OCI-LY1 (cell line): ENCODE measurements around the gene PTPRE.

Experiments used
- H2AFZ ChIP-seq: fragments of 200-600 bp; sonication (generic), shearing (Covaris generic); 2 replicates; pipeline ENCODE4 v1.6.0; 2014; ENCODE audit warnings: antibody characterized with exemption, mild to moderate bottlenecking, low read length
- H3F3A ChIP-seq: fragments of 200-600 bp; sonication (generic), shearing (Covaris generic); 2 replicates; pipeline ENCODE4 v1.6.0; 2014; ENCODE audit warnings: mild to moderate bottlenecking, antibody characterized with exemption, low read length, moderate library complexity; ENCODE audit not compliant: insufficient read depth
- H3K27ac ChIP-seq: fragments of 200-600 bp; sonication (generic); 2 replicates; pipeline ENCODE4 v1.5.1; 2014; ENCODE audit warnings: low read length, mixed run types, mild to moderate bottlenecking, low read depth; ENCODE audit not compliant: poor library complexity, severe bottlenecking
- H3K27me3 ChIP-seq: fragments of 200-600 bp; sonication (generic); 2 replicates; pipeline ENCODE4 v1.6.0; 2014; ENCODE audit warnings: antibody characterized with exemption, mild to moderate bottlenecking, low read length, moderate library complexity; ENCODE audit not compliant: insufficient read depth
- H3K36me3 ChIP-seq: fragments of 200-600 bp; sonication (generic); 2 replicates; pipeline ENCODE4 v1.6.1; 2014; ENCODE audit warnings: mild to moderate bottlenecking, antibody characterized with exemption, low read length, moderate library complexity, mixed read lengths; ENCODE audit not compliant: insufficient read depth
- H3K4me1 ChIP-seq: fragments of 200-600 bp; sonication (generic); 2 replicates; pipeline ENCODE4 v1.5.1; 2014; ENCODE audit warnings: mild to moderate bottlenecking, low read length, moderate library complexity; ENCODE audit not compliant: insufficient read depth, severe bottlenecking
- H3K4me2 ChIP-seq: fragments of 200-600 bp; sonication (generic), shearing (Covaris generic); 2 replicates; pipeline ENCODE4 v1.6.1; 2014; ENCODE audit warnings: low read length
- H3K4me3 ChIP-seq: fragments of 200-600 bp; sonication (generic); 2 replicates; pipeline ENCODE4 v1.5.1; 2014; ENCODE audit warnings: low read length, low read depth, mild to moderate bottlenecking, mixed read lengths; ENCODE audit not compliant: poor library complexity, severe bottlenecking
- H3K79me2 ChIP-seq: fragments of 200-600 bp; shearing (Covaris generic); 2 replicates; pipeline ENCODE4 v1.6.1; 2016; ENCODE audit warnings: mixed run types, low read length, mixed read lengths; ENCODE audit not compliant: insufficient read depth
- H3K9ac ChIP-seq: fragments of 200-600 bp; sonication (generic), shearing (Covaris generic); 2 replicates; pipeline ENCODE4 v1.6.1; 2014; ENCODE audit warnings: mild to moderate bottlenecking, low read length, mixed read lengths
- H3K9me2 ChIP-seq: fragments of 200-600 bp; sonication (generic), shearing (Covaris generic); 2 replicates; pipeline ENCODE4 v1.6.1; 2014; ENCODE audit warnings: low read depth, mild to moderate bottlenecking, low read length, mixed read lengths
- H3K9me3 ChIP-seq: fragments of 200-600 bp; shearing (Covaris generic); 2 replicates; pipeline ENCODE4 v1.6.1; 2014; ENCODE audit warnings: low read length, mixed read lengths
- H4K20me1 ChIP-seq: fragments of 200-600 bp; sonication (generic), shearing (Covaris generic); 2 replicates; pipeline ENCODE4 v1.6.0; 2016; ENCODE audit warnings: mild to moderate bottlenecking, low read length; ENCODE audit not compliant: insufficient read depth
- EZH2 ChIP-seq: fragments of 200-600 bp; sonication (generic), shearing (Covaris generic); IDR thresholded peaks from 2 replicates; pipeline ENCODE4 v1.8.0; 2017; ENCODE audit warnings: borderline replicate concordance, mixed run types, mild to moderate bottlenecking, antibody characterized with exemption, low read length, moderate library complexity, mixed read lengths
- TF ChIP-seq, protein P1 (sequence below): fragments of 200-600 bp; sonication (generic), shearing (Covaris generic); IDR thresholded peaks from 2 replicates; pipeline ENCODE4 v1.5.1; 2017; ENCODE audit warnings: mild to moderate bottlenecking, antibody characterized with exemption, low read length, moderate library complexity, mixed read lengths

The PTPRE gene

DNA sequence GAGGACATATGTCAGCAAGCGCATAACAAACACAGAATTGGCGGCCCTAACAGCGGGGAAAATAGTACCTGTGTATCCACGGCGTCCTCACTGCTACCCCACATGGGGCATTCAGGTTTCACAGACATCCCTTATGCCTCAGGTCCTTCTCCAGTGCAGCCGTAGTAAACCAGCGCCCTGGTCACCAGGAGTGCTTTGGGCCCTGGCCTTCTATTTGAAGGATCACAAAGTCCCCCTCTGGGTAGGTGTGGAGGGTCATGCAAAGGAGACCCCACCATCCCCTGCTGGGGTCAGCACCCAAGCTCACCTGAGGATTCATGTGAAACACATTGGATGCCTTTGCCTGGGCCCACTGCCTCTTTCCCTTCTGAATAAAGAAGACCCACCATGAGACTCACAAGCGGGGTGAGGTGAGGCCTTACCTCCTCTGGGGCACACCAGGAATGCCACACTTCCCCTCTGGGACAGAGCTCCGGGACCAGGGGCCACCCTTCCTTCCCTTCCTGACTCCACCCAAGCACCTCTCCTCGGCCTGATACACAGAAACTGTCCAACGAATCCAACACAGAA is 32.9 kb upstream of the PTPRE start:
- Histone ChIP-seq H3K36me3 (no peaks in the 10 kb centered on the region), H3K27me3 (peaks cover 4% of the 10 kb centered on the region; the same call in 1 of the 2 replicates), H3F3A (no peaks in the 10 kb centered on the region), H3K4me2 (no peak overlapping the region), H3K4me3 (no peak overlapping the region), H3K9me3 (no peaks in the 10 kb centered on the region), H4K20me1 (no peaks in the 10 kb centered on the region), H3K27ac (no peak overlapping the region), H3K79me2 (no peaks in the 10 kb centered on the region), H3K4me1 (no peaks in the 10 kb centered on the region), H3K9ac (no peak overlapping the region), H2AFZ (no peak overlapping the region), H3K9me2 (no peaks in the 10 kb centered on the region)
- TF ChIP-seq, protein P1, sequence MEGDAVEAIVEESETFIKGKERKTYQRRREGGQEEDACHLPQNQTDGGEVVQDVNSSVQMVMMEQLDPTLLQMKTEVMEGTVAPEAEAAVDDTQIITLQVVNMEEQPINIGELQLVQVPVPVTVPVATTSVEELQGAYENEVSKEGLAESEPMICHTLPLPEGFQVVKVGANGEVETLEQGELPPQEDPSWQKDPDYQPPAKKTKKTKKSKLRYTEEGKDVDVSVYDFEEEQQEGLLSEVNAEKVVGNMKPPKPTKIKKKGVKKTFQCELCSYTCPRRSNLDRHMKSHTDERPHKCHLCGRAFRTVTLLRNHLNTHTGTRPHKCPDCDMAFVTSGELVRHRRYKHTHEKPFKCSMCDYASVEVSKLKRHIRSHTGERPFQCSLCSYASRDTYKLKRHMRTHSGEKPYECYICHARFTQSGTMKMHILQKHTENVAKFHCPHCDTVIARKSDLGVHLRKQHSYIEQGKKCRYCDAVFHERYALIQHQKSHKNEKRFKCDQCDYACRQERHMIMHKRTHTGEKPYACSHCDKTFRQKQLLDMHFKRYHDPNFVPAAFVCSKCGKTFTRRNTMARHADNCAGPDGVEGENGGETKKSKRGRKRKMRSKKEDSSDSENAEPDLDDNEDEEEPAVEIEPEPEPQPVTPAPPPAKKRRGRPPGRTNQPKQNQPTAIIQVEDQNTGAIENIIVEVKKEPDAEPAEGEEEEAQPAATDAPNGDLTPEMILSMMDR, result no peak
- TF ChIP-seq EZH2, result no peak

DNA sequence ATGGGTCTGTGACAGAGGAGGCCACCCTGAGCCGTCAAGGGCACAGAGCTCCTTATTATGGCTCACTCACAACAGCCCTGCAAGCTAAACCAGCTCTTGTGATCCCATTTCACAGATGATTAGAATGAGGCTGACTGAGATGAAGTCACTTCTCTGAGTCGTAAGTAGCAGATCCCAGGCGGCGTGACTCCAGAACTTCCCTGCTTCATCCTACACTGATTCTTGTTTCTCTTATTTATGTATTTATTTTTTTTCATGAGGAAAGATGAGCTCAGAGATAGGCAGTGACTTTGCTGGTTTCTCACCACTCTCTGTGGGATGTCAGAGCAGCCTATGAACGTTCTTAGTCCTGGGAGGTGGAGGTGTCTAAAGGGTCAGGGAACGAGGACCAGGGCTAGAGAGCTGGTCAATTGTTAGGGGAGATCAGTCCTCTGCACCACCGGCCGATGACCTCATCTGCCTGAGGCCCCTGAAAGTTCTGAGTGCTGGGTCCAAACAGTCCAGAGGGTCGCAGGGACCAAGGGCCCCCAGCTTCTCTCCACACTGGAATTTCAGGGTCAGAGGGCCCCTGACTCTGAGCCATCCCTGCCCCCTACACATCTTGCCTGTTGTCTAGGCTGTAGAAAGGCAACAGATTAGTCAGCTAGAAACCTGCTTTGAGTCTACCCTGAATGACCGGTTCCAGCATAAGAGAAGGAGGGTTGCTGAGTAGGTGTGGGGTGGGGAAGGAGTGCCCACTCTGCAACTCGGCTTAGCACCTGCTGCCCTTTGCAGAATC is 32.0 kb upstream of the PTPRE start:
- no peak overlapping the region for H3K9ac ChIP-seq
- no peaks in the 10 kb centered on the region for H3K9me2 ChIP-seq
- no peaks in the 10 kb centered on the region for H3K36me3 ChIP-seq
- H3K27ac ChIP-seq, result no peak overlapping the region
- no peaks in the 10 kb centered on the region for H3F3A ChIP-seq
- TF ChIP-seq, protein P1, result no peak
- TF ChIP-seq EZH2, result no peak
- H4K20me1 ChIP-seq, result no peaks in the 10 kb centered on the region
- H3K4me2 ChIP-seq, result no peak overlapping the region
- no peaks in the 10 kb centered on the region for H3K79me2 ChIP-seq
- no peaks in the 10 kb centered on the region for H3K4me1 ChIP-seq
- no peak overlapping the region for H3K4me3 ChIP-seq
- no peaks in the 10 kb centered on the region for H3K9me3 ChIP-seq
- no peak overlapping the region for H2AFZ ChIP-seq
- H3K27me3 ChIP-seq, result 0 out of 2 replicates have a peak, but pooled peaks cover 4% of the 10 kb centered on the region

DNA sequence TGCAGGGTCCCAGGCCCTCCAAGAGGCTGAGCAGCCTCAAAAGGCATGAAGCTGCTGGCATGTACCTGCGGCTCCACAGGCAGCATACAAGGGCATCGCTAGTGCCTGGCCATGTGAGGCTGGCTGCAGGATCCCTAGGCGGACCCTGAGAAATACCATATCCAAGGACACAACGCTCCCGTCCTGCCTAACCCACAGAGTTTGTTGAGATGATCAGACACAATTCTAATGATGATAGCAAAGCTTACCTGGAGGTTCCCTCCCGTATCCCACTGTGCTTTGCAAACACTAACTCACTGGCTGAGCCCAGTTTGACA is 31.5 kb upstream of the PTPRE start:
- H3K4me2 ChIP-seq, result no peak overlapping the region
- 0 out of 2 replicates have a peak, but pooled peaks cover 4% of the 10 kb centered on the region for H3K27me3 ChIP-seq
- H3K4me1 ChIP-seq, result no peaks in the 10 kb centered on the region
- no peaks in the 10 kb centered on the region for H3K36me3 ChIP-seq
- no peak overlapping the region for H3K27ac ChIP-seq
- no peaks in the 10 kb centered on the region for H4K20me1 ChIP-seq
- no peak overlapping the region for H2AFZ ChIP-seq
- no peak overlapping the region for H3K9ac ChIP-seq
- H3K9me2 ChIP-seq, result no peaks in the 10 kb centered on the region
- H3K4me3 ChIP-seq, result no peak overlapping the region
- TF ChIP-seq EZH2, result no peak
- TF ChIP-seq, protein P1, result no peak
- no peaks in the 10 kb centered on the region for H3K9me3 ChIP-seq
- no peaks in the 10 kb centered on the region for H3F3A ChIP-seq
- no peaks in the 10 kb centered on the region for H3K79me2 ChIP-seq
